OCI-LY7 (cell line): ENCODE data around the gene PDE6D. TPM values are rescaled to one million over a fixed set of nuclear protein-coding genes. Genes with fewer than 3 reads are reported as not detected.
A peak's percentile ranks its signal among the peaks of the same experiment; 100 is the strongest.

ENCODE experiments used
- BruUV-seq: library from RNA; stranded (reverse); fragments of 400-500 nt; replicated peaks from 2 replicates; lab custom pipeline; 2021; lab: Mats Ljungman, UMichigan
- CTCF ChIA-PET: fragments of 300-600 bp; sonication (Branson Sonifier 250); formaldehyde crosslinking; loops from one replicate; lab custom pipeline; 2022; ENCODE audit warnings: antibody characterized with exemption; ENCODE audit not compliant: unreplicated experiment; lab: Charles Lee
- POLR2A ChIA-PET: fragments of 300-600 bp; sonication (Branson Sonifier 250); formaldehyde crosslinking; loops from one replicate; lab custom pipeline; 2022; ENCODE audit warnings: antibody characterized with exemption; lab: Charles Lee
- DNase-seq: peaks from one replicate; pipeline ENCODE4 v3.0.0-alpha.2; 2015; ENCODE audit warnings: low spot score
- H2AFZ ChIP-seq: fragments of 200-600 bp; sonication (generic), shearing (Covaris generic); 2 replicates; pipeline ENCODE4 v1.6.1; 2014; ENCODE audit warnings: mild to moderate bottlenecking, antibody characterized with exemption, low read length, moderate library complexity
- H3K27ac ChIP-seq: fragments of 200-600 bp; sonication (generic); 2 replicates; pipeline ENCODE4 v1.5.1; 2014; ENCODE audit warnings: mixed run types, low read depth, mild to moderate bottlenecking, moderate library complexity, low read length, inconsistent platforms; ENCODE audit not compliant: poor library complexity, severe bottlenecking
- H3K36me3 ChIP-seq: fragments of 200-600 bp; sonication (generic); 2 replicates; pipeline ENCODE4 v1.6.1; 2014; ENCODE audit warnings: mild to moderate bottlenecking, antibody characterized with exemption, low read length, moderate library complexity, mixed read lengths; ENCODE audit not compliant: insufficient read depth
- H3K4me1 ChIP-seq: fragments of 200-600 bp; sonication (generic); 2 replicates; pipeline ENCODE4 v1.5.1; 2014; ENCODE audit warnings: mild to moderate bottlenecking, low read length; ENCODE audit not compliant: insufficient read depth, poor library complexity, severe bottlenecking
- H3K4me2 ChIP-seq: fragments of 200-600 bp; sonication (generic); 2 replicates; pipeline ENCODE4 v1.6.1; 2014; ENCODE audit warnings: mild to moderate bottlenecking, low read length
- H3K4me3 ChIP-seq: fragments of 200-600 bp; sonication (generic); 2 replicates; pipeline ENCODE4 v1.5.1; 2014; ENCODE audit warnings: mild to moderate bottlenecking, low read depth, low read length; ENCODE audit not compliant: poor library complexity, severe bottlenecking
- H3K79me2 ChIP-seq: fragments of 200-600 bp; sonication (generic); 2 replicates; pipeline ENCODE4 v1.6.1; 2016; ENCODE audit warnings: low read depth, mild to moderate bottlenecking, low read length, moderate library complexity, mixed read lengths; ENCODE audit not compliant: insufficient read depth
- H3K9me2 ChIP-seq: fragments of 200-600 bp; sonication (generic); 2 replicates; pipeline ENCODE4 v1.6.1; 2016; ENCODE audit warnings: mild to moderate bottlenecking, low read length, mixed read lengths; ENCODE audit not compliant: insufficient read depth
- H3K9me3 ChIP-seq: fragments of 200-600 bp; sonication (generic); 2 replicates; pipeline ENCODE4 v1.6.1; 2014; ENCODE audit warnings: mild to moderate bottlenecking, mixed run types, low read length, mixed read lengths
- H4K20me1 ChIP-seq: fragments of 200-600 bp; sonication (generic); 2 replicates; pipeline ENCODE4 v1.6.1; 2014; ENCODE audit warnings: mild to moderate bottlenecking, antibody characterized with exemption, low read length, moderate library complexity, mixed read lengths; ENCODE audit not compliant: insufficient read depth
- CTCF ChIP-seq: fragments of 200-600 bp; sonication (generic); conservative IDR thresholded peaks from 2 replicates; pipeline ENCODE4 v1.5.1; 2014; ENCODE audit warnings: mild to moderate bottlenecking, antibody characterized with exemption, low read length, moderate library complexity, mixed read lengths
- EZH2phosphoT487 ChIP-seq: fragments of 200-600 bp; sonication (generic); IDR thresholded peaks from 2 replicates; pipeline ENCODE4 v1.6.1; 2018; ENCODE audit warnings: low read depth, borderline replicate concordance, mild to moderate bottlenecking, mixed run types, antibody characterized with exemption, low read length, moderate library complexity, mixed read lengths
- intact Hi-C: fragments of 100-400 bp; cut with micrococcal nuclease; formaldehyde crosslinking; loops from one replicate; pipeline ENCODE4 v1.10.0; 2022; ENCODE audit not compliant: unreplicated experiment
- total RNA-seq, 2 experiments: library from RNA; depleted of rRNA in 1 of 2; stranded (reverse); fragments of >200 nt in 1 of 2; shearing (Covaris generic) in 1 of 2; gene quantifications; 2 replicates each; pipeline ENCODE4 v1.2.3, GENCODE V29; 2014 to 2022

The PDE6D gene
- total RNA-seq, 2 experiments from 2014 or later, result 47.4 to 54.6 TPM

- POLR2A ChIA-PET, result no interaction called here
- intact Hi-C loops, result loop anchor here (5.0 to 10.0 kb wide), 3 partner anchors 156 to 254 kb away; partner anchors contain the start of gene NCL
- BruUV-seq, result no TSS peak
Observed at GRCh38 chr2:231718799-231719198, 62.3 kb downstream of the PDE6D start.

GRCh38 chr2:231717281-231718171 lies 63.6 kb downstream of the PDE6D start:
- Histone ChIP-seq H2AFZ (no peak overlapping the region), H3K4me3 (peak overlapping the region; percentile 66), H3K27ac (peak overlapping the region; percentile 95), H3K9me2 (no peaks in the 10 kb centered on the region), H3K79me2 (peaks cover 6% of the 10 kb centered on the region), H3K9me3 (no peaks in the 10 kb centered on the region), H3K4me2 (peak overlapping the region; percentile 84), H3K4me1 (peaks cover 68% of the 10 kb centered on the region), H3K36me3 (peaks cover 30% of the 10 kb centered on the region), H4K20me1 (no peaks in the 10 kb centered on the region)
- BruUV-seq, result no TSS peak
- ChIA-PET POLR2A (interaction anchor here (0.6 to 1.7 kb wide), 8 partner anchors 9 to 442 kb away, joined by 3 to 7 read pairs (median 4); partner anchors contain the start of gene PTMA), CTCF (interaction anchor here (0.9 to 4.5 kb wide), 3 partner anchors 11 to 103 kb away, joined by 3 to 49 read pairs (median 4); no protein-coding TSS in a partner anchor)
- no peak for TF ChIP-seq CTCF
- TF ChIP-seq EZH2phosphoT487, result no peak
- peak; percentile 96 for DNase-seq
- intact Hi-C loops, result loop anchor here (5.0 to 10.0 kb wide), 3 partner anchors 155 to 253 kb away; partner anchors contain the start of gene NCL

More at GRCh38 chr2:231718799-231719198, 62.3 kb downstream of the PDE6D start:
- H2AFZ ChIP-seq, result no peak overlapping the region
- no peaks in the 10 kb centered on the region for H3K79me2 ChIP-seq
- no peak overlapping the region for H3K4me3 ChIP-seq
- TF ChIP-seq CTCF (no peak), EZH2phosphoT487 (no peak)
- peaks cover 22% of the 10 kb centered on the region for H3K36me3 ChIP-seq
- no peak overlapping the region; the same call in 1 of the 2 replicates for H3K4me2 ChIP-seq
- CTCF ChIA-PET, result no interaction called here
- no peaks in the 10 kb centered on the region for H3K9me3 ChIP-seq
- no peaks in the 10 kb centered on the region for H4K20me1 ChIP-seq
- H3K9me2 ChIP-seq, result no peaks in the 10 kb centered on the region
- no peak for DNase-seq
- no peak overlapping the region for H3K27ac ChIP-seq
- peaks cover 63% of the 10 kb centered on the region for H3K4me1 ChIP-seq
